Measurements from ENCODE around the gene ADAMTS10.

DNA sequence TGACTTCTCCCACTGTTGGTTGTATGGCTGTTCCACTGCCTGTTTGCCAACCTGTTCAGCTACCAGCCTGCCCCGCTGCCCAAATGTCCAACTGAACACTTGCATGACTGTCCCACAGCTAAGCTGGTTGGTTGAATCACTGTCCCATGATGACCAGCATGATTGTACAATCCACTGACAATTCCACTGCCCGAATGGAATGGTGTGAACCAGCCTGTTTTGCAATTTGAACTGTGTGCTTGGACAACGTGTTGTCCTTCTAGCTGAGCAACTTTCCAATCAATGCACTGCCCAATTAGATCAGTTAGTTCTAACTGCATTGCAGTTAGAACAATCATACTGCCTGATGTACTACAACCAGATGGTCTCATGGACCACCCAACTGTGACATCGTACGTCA is 8.7 kb downstream of the ADAMTS10 start:
- TF ChIP-seq, protein P1, sequence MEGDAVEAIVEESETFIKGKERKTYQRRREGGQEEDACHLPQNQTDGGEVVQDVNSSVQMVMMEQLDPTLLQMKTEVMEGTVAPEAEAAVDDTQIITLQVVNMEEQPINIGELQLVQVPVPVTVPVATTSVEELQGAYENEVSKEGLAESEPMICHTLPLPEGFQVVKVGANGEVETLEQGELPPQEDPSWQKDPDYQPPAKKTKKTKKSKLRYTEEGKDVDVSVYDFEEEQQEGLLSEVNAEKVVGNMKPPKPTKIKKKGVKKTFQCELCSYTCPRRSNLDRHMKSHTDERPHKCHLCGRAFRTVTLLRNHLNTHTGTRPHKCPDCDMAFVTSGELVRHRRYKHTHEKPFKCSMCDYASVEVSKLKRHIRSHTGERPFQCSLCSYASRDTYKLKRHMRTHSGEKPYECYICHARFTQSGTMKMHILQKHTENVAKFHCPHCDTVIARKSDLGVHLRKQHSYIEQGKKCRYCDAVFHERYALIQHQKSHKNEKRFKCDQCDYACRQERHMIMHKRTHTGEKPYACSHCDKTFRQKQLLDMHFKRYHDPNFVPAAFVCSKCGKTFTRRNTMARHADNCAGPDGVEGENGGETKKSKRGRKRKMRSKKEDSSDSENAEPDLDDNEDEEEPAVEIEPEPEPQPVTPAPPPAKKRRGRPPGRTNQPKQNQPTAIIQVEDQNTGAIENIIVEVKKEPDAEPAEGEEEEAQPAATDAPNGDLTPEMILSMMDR (IDR thresholded peaks at IDR 0.05) = no peak
- no peak for TF ChIP-seq POLR2A (IDR thresholded peaks at IDR 0.05)

Measured in vagina (tissue), 2 donors.